Measurements from ENCODE around the gene BEND7. TPM values are rescaled to one million over a fixed set of nuclear protein-coding genes. Genes with fewer than 3 reads are reported as not detected.
"Not testable (repeated sequence)": the region's sequence is repeated elsewhere in the genome, so short reads cannot be mapped to it uniquely, and the experiment has no call there.

The BEND7 gene
- total RNA-seq, 1 donor from 2014 or later, result 1.3 TPM

GRCh38 chr10:13542533-13542932, 13.7 kb upstream of the BEND7 start:
- no peaks in the 10 kb centered on the region for H3K27me3 ChIP-seq (ENCODE audit: control insufficient read depth, insufficient read depth, low read length)
- no peak for DNase-seq (ENCODE audit: low read depth)
- H3K36me3 ChIP-seq (ENCODE audit: control insufficient read depth, insufficient read depth, low read length), result no peaks in the 10 kb centered on the region
- no peak for FAIRE-seq
- TF ChIP-seq, protein P1, sequence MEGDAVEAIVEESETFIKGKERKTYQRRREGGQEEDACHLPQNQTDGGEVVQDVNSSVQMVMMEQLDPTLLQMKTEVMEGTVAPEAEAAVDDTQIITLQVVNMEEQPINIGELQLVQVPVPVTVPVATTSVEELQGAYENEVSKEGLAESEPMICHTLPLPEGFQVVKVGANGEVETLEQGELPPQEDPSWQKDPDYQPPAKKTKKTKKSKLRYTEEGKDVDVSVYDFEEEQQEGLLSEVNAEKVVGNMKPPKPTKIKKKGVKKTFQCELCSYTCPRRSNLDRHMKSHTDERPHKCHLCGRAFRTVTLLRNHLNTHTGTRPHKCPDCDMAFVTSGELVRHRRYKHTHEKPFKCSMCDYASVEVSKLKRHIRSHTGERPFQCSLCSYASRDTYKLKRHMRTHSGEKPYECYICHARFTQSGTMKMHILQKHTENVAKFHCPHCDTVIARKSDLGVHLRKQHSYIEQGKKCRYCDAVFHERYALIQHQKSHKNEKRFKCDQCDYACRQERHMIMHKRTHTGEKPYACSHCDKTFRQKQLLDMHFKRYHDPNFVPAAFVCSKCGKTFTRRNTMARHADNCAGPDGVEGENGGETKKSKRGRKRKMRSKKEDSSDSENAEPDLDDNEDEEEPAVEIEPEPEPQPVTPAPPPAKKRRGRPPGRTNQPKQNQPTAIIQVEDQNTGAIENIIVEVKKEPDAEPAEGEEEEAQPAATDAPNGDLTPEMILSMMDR (IDR thresholded peaks at IDR 0.05; ENCODE audit: insufficient read depth, low read length, severe bottlenecking), result no peak
- H3K4me3 ChIP-seq (ENCODE audit: low read depth, low read length), result no peak overlapping the region

GRCh38 chr10:13537985-13538384, 9.2 kb upstream of the BEND7 start:
- not testable (repeated sequence) for H3K4me3 ChIP-seq (ENCODE audit: low read depth, low read length); DNase-seq (ENCODE audit: low read depth); H3K36me3 ChIP-seq (ENCODE audit: control insufficient read depth, insufficient read depth, low read length); FAIRE-seq; H3K27me3 ChIP-seq (ENCODE audit: control insufficient read depth, insufficient read depth, low read length)

GRCh38 chr10:13536674-13537366, 8.0 kb upstream of the BEND7 start:
- Histone ChIP-seq H3K36me3 (ENCODE audit: control insufficient read depth, insufficient read depth, low read length) (no peaks in the 10 kb centered on the region), H3K27me3 (ENCODE audit: control insufficient read depth, insufficient read depth, low read length) (no peaks in the 10 kb centered on the region), H3K4me3 (ENCODE audit: low read depth, low read length) (no peak overlapping the region)
- peak; percentile 27 for DNase-seq (ENCODE audit: low read depth)
- TF ChIP-seq, protein P1 (IDR thresholded peaks at IDR 0.05; ENCODE audit: insufficient read depth, low read length, severe bottlenecking), result peak; percentile 66
- no peak for FAIRE-seq

DNA sequence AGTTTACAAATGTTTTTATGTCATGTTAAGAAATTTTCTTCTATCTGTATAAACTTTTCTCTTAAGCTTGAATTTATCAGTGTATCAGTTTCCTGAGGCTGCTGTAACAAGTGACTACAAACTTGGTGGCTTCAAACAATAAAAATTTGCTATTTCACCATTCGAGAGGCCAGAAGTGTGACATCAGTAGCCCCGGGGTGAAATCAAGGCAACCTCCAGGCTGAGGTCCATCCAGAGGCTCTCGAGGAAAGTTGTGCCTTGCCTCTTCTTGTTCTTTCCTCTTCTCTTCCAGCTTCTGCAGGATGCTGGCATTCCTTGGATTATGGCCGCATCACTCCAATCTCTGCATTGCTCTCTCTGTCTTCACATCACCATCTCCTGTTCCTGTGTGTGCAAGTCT, 6.5 kb upstream of the BEND7 start:
- DNase-seq (ENCODE audit: low read depth), result no peak
- no peaks in the 10 kb centered on the region for H3K27me3 ChIP-seq (ENCODE audit: control insufficient read depth, insufficient read depth, low read length)
- H3K36me3 ChIP-seq (ENCODE audit: control insufficient read depth, insufficient read depth, low read length), result no peaks in the 10 kb centered on the region
- no peak overlapping the region for H3K4me3 ChIP-seq (ENCODE audit: low read depth, low read length)
- no peak for FAIRE-seq
- TF ChIP-seq, protein P1 (IDR thresholded peaks at IDR 0.05; ENCODE audit: insufficient read depth, low read length, severe bottlenecking), result no peak

DNA sequence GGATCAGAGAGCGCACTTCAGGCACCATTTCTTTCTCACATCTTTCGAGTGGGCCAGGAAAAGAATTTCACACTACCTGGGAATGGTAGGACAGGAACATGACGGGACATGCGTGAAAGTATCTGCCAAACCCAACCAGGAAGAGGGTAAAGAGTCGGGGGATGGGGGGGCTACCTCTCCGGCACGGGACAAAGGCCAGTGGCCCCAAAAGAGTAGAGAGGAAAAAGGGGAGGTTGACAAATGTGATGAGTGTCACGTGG, 830 bp upstream of the BEND7 start:
- Histone ChIP-seq H3K27me3 (ENCODE audit: control insufficient read depth, insufficient read depth, low read length) (no peaks in the 10 kb centered on the region), H3K4me3 (ENCODE audit: low read depth, low read length) (peak overlapping the region; percentile 42), H3K36me3 (ENCODE audit: control insufficient read depth, insufficient read depth, low read length) (no peaks in the 10 kb centered on the region)
- TF ChIP-seq, protein P1 (IDR thresholded peaks at IDR 0.05; ENCODE audit: insufficient read depth, low read length, severe bottlenecking), result no peak
- FAIRE-seq (no peak), DNase-seq (ENCODE audit: low read depth) (no peak)

DNA sequence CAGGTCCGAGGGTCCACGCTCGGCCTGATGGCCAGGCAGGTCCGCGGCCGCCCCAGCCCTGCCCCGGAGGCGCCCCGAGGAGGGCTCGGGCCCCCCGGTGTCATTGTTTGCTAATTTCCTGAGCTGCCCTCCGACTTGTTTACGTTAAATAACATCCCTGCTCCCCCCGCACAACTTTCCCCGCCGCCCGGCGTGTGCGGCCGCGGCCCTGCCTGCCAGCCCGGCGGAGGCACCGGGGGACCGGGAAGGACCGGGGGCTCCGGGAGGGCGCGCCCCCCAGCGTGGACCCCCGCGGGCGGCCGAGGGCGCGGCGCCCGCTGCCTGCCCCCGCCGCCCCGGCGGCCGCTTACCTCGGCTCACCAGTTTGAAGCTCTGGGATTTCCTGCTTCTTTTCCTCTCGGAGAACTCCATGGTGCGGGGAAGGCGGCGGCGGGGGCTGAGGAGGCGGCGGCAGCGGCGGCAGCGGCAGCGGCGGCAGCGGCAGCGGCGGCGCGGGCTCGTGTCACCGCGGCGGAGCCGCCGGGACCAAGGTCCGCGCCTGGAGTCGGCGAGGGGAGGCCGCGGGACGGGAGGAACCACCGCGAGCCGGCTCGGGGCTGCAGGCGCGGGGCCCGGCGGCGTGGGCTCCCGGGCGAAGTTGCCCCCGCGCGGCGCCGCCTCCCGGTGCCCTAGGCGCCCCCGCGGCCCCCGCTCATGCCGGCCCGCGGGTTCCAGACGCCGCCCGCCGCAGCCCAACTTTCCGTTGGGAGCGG, 515 bp downstream of the BEND7 start:
- Histone ChIP-seq H3K36me3 (ENCODE audit: control insufficient read depth, insufficient read depth, low read length) (no peaks in the 10 kb centered on the region), H3K27me3 (ENCODE audit: control insufficient read depth, insufficient read depth, low read length) (no peaks in the 10 kb centered on the region), H3K4me3 (ENCODE audit: low read depth, low read length) (peak overlapping the region; percentile 42)
- no peak for FAIRE-seq
- DNase-seq (ENCODE audit: low read depth), result no peak
- TF ChIP-seq, protein P1 (IDR thresholded peaks at IDR 0.05; ENCODE audit: insufficient read depth, low read length, severe bottlenecking), result no peak
